Right lobe of liver (tissue), 6 donors: ENCODE data around the gene ZMYND19. TPM values are rescaled to one million over a fixed set of nuclear protein-coding genes. Genes with fewer than 3 reads are reported as not detected.
A peak's percentile ranks its signal among the peaks of the same experiment; 100 is the strongest.

Experiments
- ATAC-seq, 4 donors: fragments of 200-7000 bp; cut with Tn5 transposase; one replicate each; pipeline ENCODE4 v1.9.1; 2020; ENCODE audit warnings: mild to moderate bottlenecking in 4 of 4, moderate library complexity in 4 of 4
- DNase-seq, 3 donors: peaks; one replicate each; pipeline ENCODE4 v3.0.0-alpha.2; 2020
- H3K27ac ChIP-seq, 3 donors: fragments of 200-600 bp; one replicate each; pipeline ENCODE4 v1.8.0; 2022
- H3K27me3 ChIP-seq, 2 donors: fragments of 200-600 bp; one replicate each; pipeline ENCODE4 v1.8.0; 2022
- H3K36me3 ChIP-seq, 4 donors: fragments of 200-600 bp; sonication (generic) in 1 of 4; one replicate each; pipeline versions ENCODE4 v1.5.1 to v1.8.0; 2017 to 2022; ENCODE audit warnings: control low read depth in 1 of 4
- H3K4me1 ChIP-seq, 4 donors: fragments of 200-600 bp; sonication (generic) in 1 of 4; one replicate each; pipeline versions ENCODE4 v1.5.1 to v1.8.0; 2017 to 2022; ENCODE audit warnings: control low read depth in 1 of 4
- H3K4me3 ChIP-seq, 3 donors: fragments of 200-600 bp; one replicate each; pipeline ENCODE4 v1.8.0; 2022
- H3K9me3 ChIP-seq, 4 donors: fragments of 200-600 bp; sonication (generic) in 1 of 4; one replicate each; pipeline versions ENCODE4 v1.5.1 to v1.8.0; 2017 to 2022; ENCODE audit warnings: control low read depth in 1 of 4
- CTCF ChIP-seq, 4 donors: fragments of 200-600 bp in 3 of 4; fragments of 450-650 bp in 1 of 4; IDR thresholded peaks; one replicate each; pipeline versions ENCODE4 v1.5.1 to v1.8.0; 2016 to 2022; ENCODE audit warnings: antibody characterized with exemption in 4 of 4, mild to moderate bottlenecking in 2 of 4
- POLR2A ChIP-seq: fragments of 450-650 bp; IDR thresholded peaks from one replicate; pipeline ENCODE4 v1.6.1; 2017; ENCODE audit warnings: antibody characterized with exemption, mild to moderate bottlenecking
- WGBS: methylation state at CpG from one replicate; pipeline ENCODE4 v1.1.6; 2018; ENCODE audit warnings: low coverage, low lambda C conversion rate; ENCODE audit not compliant: insufficient coverage; ENCODE audit errors: missing lambda C conversion rate; 5-methylcytosine and 5-hydroxymethylcytosine counted together
- intact Hi-C, 2 donors: fragments of 100-400 bp; cut with DNase I; formaldehyde crosslinking; loops; one replicate each; pipeline versions ENCODE4 v1.11.2 to v1.14.1; 2022
- total RNA-seq, 6 experiments: library from RNA; depleted of rRNA in 2 of 6; stranded (reverse); fragments of >200 nt in 2 of 6; fragmentation: NEBNext Ultra II Directional in 3 of 6; extraction: Animal tissue kit (Norgen Biotek cat#: 25700) in 3 of 6; gene quantifications; one replicate each; pipeline versions ENCODE4 v1.1.0 to v1.2.4, GENCODE V29; 2016 to 2023
- donor health status: DM: no; HTN: yes; CAD: no.
- donor health status: DM: no; HTN: no; CAD: no.
- donor health status: DM: no; HTN: no; CAD: no.
- donor health status: DM: no; HTN: yes; CAD: no.
- donor health status: DM: no; HTN: yes; CAD: no.

ZMYND19 gene
- total RNA-seq, 6 experiments from 2014 or later, result 8.4 to 11.7 (median 9.0) TPM

- ATAC-seq (no peak), DNase-seq (peak in 1 of 3 donors; percentile 52)
- 2% methylated on average over 8 of the region's 13 CpGs for WGBS
- intact Hi-C loops, result no loop called here
- H3K36me3 ChIP-seq, result no peaks in the 10 kb centered on the region
- H3K4me3 ChIP-seq, result peak overlapping the region; percentile 68 to 82 (median 71)
- H3K9me3 ChIP-seq, result no peaks in the 10 kb centered on the region
- peak overlapping the region in 1 of 3 donors; percentile 68 for H3K27ac ChIP-seq
- TF ChIP-seq CTCF (IDR thresholded peaks at IDR 0.05) (no peak), POLR2A (no peak)
- peaks cover 0 to 31% (median 3%) of the 10 kb centered on the region in 4 donors for H3K4me1 ChIP-seq
- no peaks in the 10 kb centered on the region for H3K27me3 ChIP-seq
Measured at GRCh38 chr9:137606734-137607138, 16.4 kb upstream of the ZMYND19 start.

- ATAC-seq, result peak; percentile 6 to 31 (median 20)
- no peaks in the 10 kb centered on the region for H3K9me3 ChIP-seq
- H3K4me1 ChIP-seq, result peaks cover 0 to 31% (median 3%) of the 10 kb centered on the region in 4 donors
- intact Hi-C loops, result no loop called here
- peak overlapping the region; percentile 68 to 82 (median 71) for H3K4me3 ChIP-seq
- H3K27me3 ChIP-seq, result no peaks in the 10 kb centered on the region
- peak; percentile 67 to 79 (median 77) for DNase-seq
- H3K36me3 ChIP-seq, result no peaks in the 10 kb centered on the region
- WGBS, result 24% methylated on average over 5 of the region's 57 CpGs
- TF ChIP-seq POLR2A, result no peak
- TF ChIP-seq CTCF (IDR thresholded peaks at IDR 0.05), result no peak
- H3K27ac ChIP-seq, result peak overlapping the region; percentile 26 to 70 (median 68)
Measured at GRCh38 chr9:137606005-137606621, 15.8 kb upstream of the ZMYND19 start.

GRCh38 chr9:137605121-137606004 is 15.1 kb upstream of the ZMYND19 start, which contains the start of gene ARRDC1:
TSS of gene ARRDC1 (plus strand) at chr9:137605686. CDS start at chr9:137605718, 32 bp downstream.
- DNase-seq, result peak; percentile 95 to 97 (median 97)
- H3K27me3 ChIP-seq, result no peaks in the 10 kb centered on the region
- no peaks in the 10 kb centered on the region for H3K9me3 ChIP-seq
- H3K27ac ChIP-seq, result peak within 1 kb of the TSS; percentile 26 to 70 (median 68)
- H3K36me3 ChIP-seq, result no peaks in the 10 kb centered on the region
- peak within 1 kb of the TSS; percentile 68 to 82 (median 71) for H3K4me3 ChIP-seq
- peak; percentile 80 to 90 (median 85) for ATAC-seq
- intact Hi-C loops, result no loop called here
- peak; percentile 87 for TF ChIP-seq POLR2A
- no peak for TF ChIP-seq CTCF (IDR thresholded peaks at IDR 0.05)
- 0% methylated on average over 17 of the region's 111 CpGs for WGBS
- peaks cover 0 to 31% (median 3%) of the 10 kb centered on the region in 4 donors for H3K4me1 ChIP-seq

- intact Hi-C loops, result no loop called here
- peaks cover 0 to 30% (median 3%) of the 10 kb centered on the region in 4 donors for H3K4me1 ChIP-seq
- DNase-seq, result no peak
- WGBS, result 10% methylated on average over 22 of the region's 49 CpGs
- peak overlapping the region; percentile 43 to 58 (median 44) for H3K4me3 ChIP-seq
- no peak overlapping the region for H3K27ac ChIP-seq
- no peak for ATAC-seq
- no peaks in the 10 kb centered on the region for H3K27me3 ChIP-seq
- no peaks in the 10 kb centered on the region for H3K9me3 ChIP-seq
- no peak for TF ChIP-seq CTCF (IDR thresholded peaks at IDR 0.05)
- no peak for TF ChIP-seq POLR2A
- H3K36me3 ChIP-seq, result no peaks in the 10 kb centered on the region
Measured at GRCh38 chr9:137604345-137605086, 14.2 kb upstream of the ZMYND19 start.
